Measurements from ENCODE around the gene SND1.

- TF ChIP-seq JUND (IDR thresholded peaks at IDR 0.05) (no peak), HNF4G (IDR thresholded peaks at IDR 0.05) (no peak), CTCF (IDR thresholded peaks at IDR 0.05; ENCODE audit: low read depth, low read length, missing input control) (no peak), ATF3 (IDR thresholded peaks at IDR 0.05) (no peak), GABPA (IDR thresholded peaks at IDR 0.05 in 1 of 2, conservative IDR thresholded peaks at IDR 0.05 in 1 of 2) (no peak), RXRA (IDR thresholded peaks at IDR 0.05) (no peak), SP1 (IDR thresholded peaks at IDR 0.05) (no peak), FOXA1 (IDR thresholded peaks at IDR 0.05) (no peak), YY1 (IDR thresholded peaks at IDR 0.05) (no peak), RAD21 (IDR thresholded peaks at IDR 0.05) (no peak)
- TF ChIP-seq, protein P1, sequence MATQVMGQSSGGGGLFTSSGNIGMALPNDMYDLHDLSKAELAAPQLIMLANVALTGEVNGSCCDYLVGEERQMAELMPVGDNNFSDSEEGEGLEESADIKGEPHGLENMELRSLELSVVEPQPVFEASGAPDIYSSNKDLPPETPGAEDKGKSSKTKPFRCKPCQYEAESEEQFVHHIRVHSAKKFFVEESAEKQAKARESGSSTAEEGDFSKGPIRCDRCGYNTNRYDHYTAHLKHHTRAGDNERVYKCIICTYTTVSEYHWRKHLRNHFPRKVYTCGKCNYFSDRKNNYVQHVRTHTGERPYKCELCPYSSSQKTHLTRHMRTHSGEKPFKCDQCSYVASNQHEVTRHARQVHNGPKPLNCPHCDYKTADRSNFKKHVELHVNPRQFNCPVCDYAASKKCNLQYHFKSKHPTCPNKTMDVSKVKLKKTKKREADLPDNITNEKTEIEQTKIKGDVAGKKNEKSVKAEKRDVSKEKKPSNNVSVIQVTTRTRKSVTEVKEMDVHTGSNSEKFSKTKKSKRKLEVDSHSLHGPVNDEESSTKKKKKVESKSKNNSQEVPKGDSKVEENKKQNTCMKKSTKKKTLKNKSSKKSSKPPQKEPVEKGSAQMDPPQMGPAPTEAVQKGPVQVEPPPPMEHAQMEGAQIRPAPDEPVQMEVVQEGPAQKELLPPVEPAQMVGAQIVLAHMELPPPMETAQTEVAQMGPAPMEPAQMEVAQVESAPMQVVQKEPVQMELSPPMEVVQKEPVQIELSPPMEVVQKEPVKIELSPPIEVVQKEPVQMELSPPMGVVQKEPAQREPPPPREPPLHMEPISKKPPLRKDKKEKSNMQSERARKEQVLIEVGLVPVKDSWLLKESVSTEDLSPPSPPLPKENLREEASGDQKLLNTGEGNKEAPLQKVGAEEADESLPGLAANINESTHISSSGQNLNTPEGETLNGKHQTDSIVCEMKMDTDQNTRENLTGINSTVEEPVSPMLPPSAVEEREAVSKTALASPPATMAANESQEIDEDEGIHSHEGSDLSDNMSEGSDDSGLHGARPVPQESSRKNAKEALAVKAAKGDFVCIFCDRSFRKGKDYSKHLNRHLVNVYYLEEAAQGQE (IDR thresholded peaks at IDR 0.05) = no peak
Measured at GRCh38 chr7:128098629-128099028, 446.6 kb downstream of the SND1 start.

Measured in liver (tissue), 3 donors.